Parathyroid adenoma (tissue), 2 donors: ENCODE measurements around the gene CCDC24.

Source experiments
- H2AFZ ChIP-seq: fragments of 300-600 bp; sonication (generic); one replicate; pipeline ENCODE4 v1.7.0; 2017; ENCODE audit warnings: antibody characterized with exemption, mild to moderate bottlenecking
- H3K27ac ChIP-seq: fragments of 300-600 bp; sonication (generic); one replicate; pipeline ENCODE4 v1.7.0; 2017
- H3K27me3 ChIP-seq: fragments of 300-600 bp; sonication (generic); one replicate; pipeline ENCODE4 v1.7.0; 2017; ENCODE audit warnings: low read length; ENCODE audit not compliant: control insufficient read depth, insufficient read depth
- H3K36me3 ChIP-seq: fragments of 300-600 bp; sonication (generic); one replicate; pipeline ENCODE4 v1.7.0; 2017; ENCODE audit warnings: low read length; ENCODE audit not compliant: control insufficient read depth, insufficient read depth
- H3K4me1 ChIP-seq: fragments of 300-600 bp; sonication (generic); one replicate; pipeline ENCODE4 v1.7.0; 2017; ENCODE audit warnings: control low read depth
- H3K4me2 ChIP-seq: fragments of 300-600 bp; sonication (generic); one replicate; pipeline ENCODE4 v1.7.0; 2017; ENCODE audit warnings: low read length
- H3K4me3 ChIP-seq: fragments of 300-600 bp; sonication (generic); one replicate; pipeline ENCODE4 v1.7.0; 2017; ENCODE audit warnings: low read depth, low read length
- H3K79me2 ChIP-seq: fragments of 300-600 bp; sonication (generic); one replicate; pipeline ENCODE4 v1.7.0; 2017; ENCODE audit warnings: control low read depth
- H3K9ac ChIP-seq: fragments of 300-600 bp; sonication (generic); one replicate; pipeline ENCODE4 v1.7.0; 2017; ENCODE audit warnings: mild to moderate bottlenecking
- H3K9me3 ChIP-seq: fragments of 300-600 bp; sonication (generic); one replicate; pipeline ENCODE4 v1.7.0; 2017; ENCODE audit warnings: low read length; ENCODE audit not compliant: control insufficient read depth
- CTCF ChIP-seq: fragments of 300-600 bp; sonication (generic); IDR thresholded peaks from one replicate; pipeline ENCODE4 v1.7.0; 2017; ENCODE audit warnings: antibody characterized with exemption, mild to moderate bottlenecking
- donor health status: primary hyperparathyroidism.

The CCDC24 gene

DNA sequence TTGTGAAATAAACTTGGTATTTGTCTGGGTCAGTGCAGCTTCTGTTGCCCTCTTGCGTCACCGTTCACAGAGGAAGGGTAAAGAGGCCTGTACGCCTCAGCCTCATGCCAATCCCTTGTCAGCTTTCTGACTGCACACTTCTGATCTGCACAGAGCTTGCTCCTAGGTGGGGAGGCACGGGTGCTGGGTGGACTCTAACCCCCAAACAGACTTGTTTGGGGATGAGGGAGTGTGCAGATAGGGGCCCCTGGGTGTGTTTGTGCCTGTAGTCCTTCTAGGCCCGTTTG, 13.2 kb upstream of the CCDC24 start:
- H3K4me2 ChIP-seq = no peak overlapping the region
- H3K9ac ChIP-seq = no peak overlapping the region
- no peak overlapping the region for H2AFZ ChIP-seq
- no peak for TF ChIP-seq CTCF
- no peak overlapping the region for H3K27ac ChIP-seq
- H3K36me3 ChIP-seq = no peaks in the 10 kb centered on the region
- H3K27me3 ChIP-seq = no peaks in the 10 kb centered on the region
- peak overlapping the region; percentile 42 for H3K4me3 ChIP-seq
- H3K79me2 ChIP-seq = no peaks in the 10 kb centered on the region
- no peaks in the 10 kb centered on the region for H3K9me3 ChIP-seq
- H3K4me1 ChIP-seq = peaks cover 7% of the 10 kb centered on the region

GRCh38 chr1:43978551-43979260, 12.7 kb upstream of the CCDC24 start, which contains the start of gene B4GALT2:
TSS of gene B4GALT2 (plus strand) at chr1:43979210. CDS start at chr1:43981161, 1,951 bp downstream.
- Histone ChIP-seq H3K36me3 (no peaks in the 10 kb centered on the region), H3K4me1 (peaks cover 6% of the 10 kb centered on the region), H3K9ac (no peak within 1 kb of the TSS), H3K27me3 (no peaks in the 10 kb centered on the region), H3K4me2 (peak within 1 kb of the TSS; percentile 80), H3K79me2 (no peaks in the 10 kb centered on the region), H3K9me3 (no peaks in the 10 kb centered on the region), H3K4me3 (peak within 1 kb of the TSS; percentile 42), H3K27ac (no peak within 1 kb of the TSS), H2AFZ (peak within 1 kb of the TSS; percentile 33)
- no peak for TF ChIP-seq CTCF

DNA sequence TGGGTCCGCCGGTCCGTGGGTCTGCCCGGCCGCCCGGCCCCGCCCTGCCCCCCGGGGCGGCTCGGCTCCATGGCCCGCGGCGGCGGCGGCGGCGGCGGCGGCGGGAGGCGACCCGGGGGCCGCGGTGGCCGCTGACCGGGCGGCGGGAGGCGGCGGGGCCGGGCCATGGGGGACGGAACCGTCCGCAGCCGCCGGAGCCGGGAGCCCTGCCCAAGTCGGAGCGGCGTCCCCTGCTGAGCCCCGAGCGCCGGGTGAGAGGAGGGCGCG, 12.2 kb upstream of the CCDC24 start:
- H3K36me3 ChIP-seq = no peaks in the 10 kb centered on the region
- no peak overlapping the region for H3K9ac ChIP-seq
- H3K79me2 ChIP-seq = no peaks in the 10 kb centered on the region
- H3K4me2 ChIP-seq = peak overlapping the region; percentile 80
- H2AFZ ChIP-seq = peak overlapping the region; percentile 33
- peaks cover 2% of the 10 kb centered on the region for H3K4me1 ChIP-seq
- TF ChIP-seq CTCF = no peak
- no peak overlapping the region for H3K27ac ChIP-seq
- peak overlapping the region; percentile 41 for H3K4me3 ChIP-seq
- no peaks in the 10 kb centered on the region for H3K9me3 ChIP-seq
- no peaks in the 10 kb centered on the region for H3K27me3 ChIP-seq

DNA sequence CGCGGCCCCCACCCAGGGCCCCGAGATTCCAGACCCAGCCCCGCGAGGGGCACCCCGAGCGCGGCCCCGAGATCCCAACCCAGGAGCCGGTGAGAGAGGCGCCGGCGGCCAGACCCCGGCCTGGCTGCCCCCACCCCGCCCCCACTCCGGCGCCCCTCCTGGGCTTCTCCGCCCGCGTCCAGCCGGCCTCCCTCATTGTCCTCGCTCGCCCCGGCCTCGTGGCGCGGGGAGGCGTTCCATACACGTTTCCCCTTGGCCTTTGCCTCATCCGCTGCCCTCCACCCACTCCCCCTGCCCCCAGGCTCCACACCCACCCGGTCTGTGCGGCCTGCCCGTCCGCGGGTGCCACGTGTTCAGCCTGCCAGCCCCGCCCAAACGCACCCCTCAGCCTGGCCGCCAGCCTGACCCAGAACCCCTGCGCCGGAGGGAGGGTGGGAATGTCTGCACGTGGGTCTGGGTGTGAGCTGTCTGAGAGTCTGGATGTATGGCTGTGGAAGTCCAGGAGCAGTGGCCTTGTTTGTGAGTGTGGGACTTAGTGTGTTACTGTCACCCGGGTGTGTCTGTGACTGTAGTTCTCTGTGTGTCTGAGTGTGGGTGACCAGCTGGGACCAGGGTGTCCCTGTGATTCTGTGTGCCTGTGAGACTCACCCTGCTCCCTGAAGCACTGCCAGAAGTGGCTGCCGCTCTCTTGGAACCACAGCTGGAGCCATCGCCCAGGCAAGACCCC, 11.7 kb upstream of the CCDC24 start:
- no peak for TF ChIP-seq CTCF
- Histone ChIP-seq H3K27ac (no peak overlapping the region), H3K4me2 (peak overlapping the region; percentile 80), H3K4me3 (peak overlapping the region; percentile 41), H3K36me3 (no peaks in the 10 kb centered on the region), H3K79me2 (no peaks in the 10 kb centered on the region), H3K4me1 (no peaks in the 10 kb centered on the region), H3K27me3 (no peaks in the 10 kb centered on the region), H3K9ac (no peak overlapping the region), H3K9me3 (no peaks in the 10 kb centered on the region), H2AFZ (peak overlapping the region; percentile 33)
